Measurements from ENCODE around the gene ART5. TPM values are rescaled to one million over a fixed set of nuclear protein-coding genes. Genes with fewer than 3 reads are reported as not detected.

ART5 gene, protein sequence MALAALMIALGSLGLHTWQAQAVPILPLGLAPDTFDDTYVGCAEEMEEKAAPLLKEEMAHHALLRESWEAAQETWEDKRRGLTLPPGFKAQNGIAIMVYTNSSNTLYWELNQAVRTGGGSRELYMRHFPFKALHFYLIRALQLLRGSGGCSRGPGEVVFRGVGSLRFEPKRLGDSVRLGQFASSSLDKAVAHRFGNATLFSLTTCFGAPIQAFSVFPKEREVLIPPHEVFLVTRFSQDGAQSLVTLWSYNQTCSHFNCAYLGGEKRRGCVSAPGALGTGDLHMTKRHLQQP
- not detected for total RNA-seq (2013)
- not detected for polyA plus RNA-seq
- polyA minus RNA-seq = not detected in 2 replicates
- 0 to 0.60 (median 0.12) reads per million in 11 experiments for total RNA-seq

DNA sequence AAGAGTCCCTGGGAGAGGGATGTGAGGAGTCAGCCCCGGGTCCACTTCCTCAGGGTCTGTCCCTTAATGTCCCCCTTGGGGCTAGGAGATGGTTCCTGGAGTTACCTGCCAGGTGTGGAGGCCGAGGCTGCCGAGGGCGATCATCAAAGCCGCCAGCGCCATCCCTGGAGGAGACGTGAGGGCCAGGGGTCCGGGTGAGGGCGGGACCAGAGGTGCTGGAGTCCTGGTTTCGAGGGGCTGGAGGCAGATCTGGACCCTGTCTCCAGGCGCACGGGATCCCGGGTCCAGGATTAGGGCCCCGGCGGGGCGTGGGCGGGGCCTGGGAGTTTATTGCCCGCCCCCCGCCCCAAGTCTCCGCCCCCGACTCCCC is at the start of gene ART5:
TSS of gene ART5 (minus strand) at position 292 of the 370 bp plus-strand sequence. CDS start at position 162, 130 bp downstream.
- peaks cover 19 to 40% (median 30%) of the 10 kb centered on the region in 3 donors for H3K27me3 Mint-ChIP-seq (ENCODE audit: low read depth in 3 of 3)
- H3K4me3 Mint-ChIP-seq = peak within 1 kb of the TSS; percentile 80 to 93
- H2AFZ ChIP-seq (ENCODE audit: insufficient read depth, low read depth, low read length, poor library complexity, severe bottlenecking) = peak within 1 kb of the TSS; percentile 90
- no peak within 1 kb of the TSS for H3K27ac ChIP-seq (ENCODE audit: low read depth in 1 of 2, low read length in 2 of 2)
- no peaks in the 10 kb centered on the region for H3K79me2 ChIP-seq (ENCODE audit: insufficient read depth, low read length)
- 32% methylated on average over 18 of the region's 21 CpGs for WGBS (ENCODE audit: insufficient coverage)
- peaks cover 10 to 23% of the 10 kb centered on the region in 2 donors for H3K4me1 ChIP-seq (ENCODE audit: control insufficient read depth in 1 of 2, insufficient read depth in 2 of 2, low read length in 2 of 2)
- intact Hi-C loops (cut with micrococcal nuclease) = no loop called here
- H3K9ac ChIP-seq (ENCODE audit: insufficient read depth, low read length, poor library complexity, severe bottlenecking) = peak within 1 kb of the TSS; percentile 70
- H3K4me2 ChIP-seq (replicated peaks; ENCODE audit: extremely low read depth, low read length, poor library complexity, severe bottlenecking) = peak within 1 kb of the TSS; percentile 88
- H3K9me3 Mint-ChIP-seq = peaks cover 0 to 20% (median 9%) of the 10 kb centered on the region in 7 donors
- no peaks in the 10 kb centered on the region for H3K36me3 ChIP-seq (replicated peaks in 1 of 2; ENCODE audit: control insufficient read depth in 1 of 2, insufficient read depth in 2 of 2, low read length in 2 of 2)
- peaks cover 10 to 28% of the 10 kb centered on the region in 2 donors for H3K27me3 ChIP-seq (ENCODE audit: control insufficient read depth in 2 of 2, insufficient read depth in 2 of 2, low read length in 2 of 2)
- peak within 1 kb of the TSS in 4 of 7 donors; percentile 50 to 77 (median 61) for H3K27ac Mint-ChIP-seq
- peaks cover 6 to 10% of the 10 kb centered on the region in 2 donors for H3K9me3 ChIP-seq (replicated peaks in 1 of 2; ENCODE audit: control insufficient read depth in 1 of 2, insufficient read depth in 1 of 2, low read length in 2 of 2)
- peak within 1 kb of the TSS; percentile 45 to 75 (median 48) for H3K4me3 ChIP-seq (replicated peaks in 1 of 3; ENCODE audit: low read depth in 2 of 3, low read length in 3 of 3)
- no peak for DNase-seq
- TF ChIP-seq, protein P1, sequence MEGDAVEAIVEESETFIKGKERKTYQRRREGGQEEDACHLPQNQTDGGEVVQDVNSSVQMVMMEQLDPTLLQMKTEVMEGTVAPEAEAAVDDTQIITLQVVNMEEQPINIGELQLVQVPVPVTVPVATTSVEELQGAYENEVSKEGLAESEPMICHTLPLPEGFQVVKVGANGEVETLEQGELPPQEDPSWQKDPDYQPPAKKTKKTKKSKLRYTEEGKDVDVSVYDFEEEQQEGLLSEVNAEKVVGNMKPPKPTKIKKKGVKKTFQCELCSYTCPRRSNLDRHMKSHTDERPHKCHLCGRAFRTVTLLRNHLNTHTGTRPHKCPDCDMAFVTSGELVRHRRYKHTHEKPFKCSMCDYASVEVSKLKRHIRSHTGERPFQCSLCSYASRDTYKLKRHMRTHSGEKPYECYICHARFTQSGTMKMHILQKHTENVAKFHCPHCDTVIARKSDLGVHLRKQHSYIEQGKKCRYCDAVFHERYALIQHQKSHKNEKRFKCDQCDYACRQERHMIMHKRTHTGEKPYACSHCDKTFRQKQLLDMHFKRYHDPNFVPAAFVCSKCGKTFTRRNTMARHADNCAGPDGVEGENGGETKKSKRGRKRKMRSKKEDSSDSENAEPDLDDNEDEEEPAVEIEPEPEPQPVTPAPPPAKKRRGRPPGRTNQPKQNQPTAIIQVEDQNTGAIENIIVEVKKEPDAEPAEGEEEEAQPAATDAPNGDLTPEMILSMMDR (IDR thresholded peaks at IDR 0.05) = no peak
- H4K20me1 ChIP-seq (ENCODE audit: insufficient read depth, low read length) = no peaks in the 10 kb centered on the region
- H3K36me3 Mint-ChIP-seq = peaks cover 0 to 4% of the 10 kb centered on the region in 2 donors
- H3K4me1 Mint-ChIP-seq = peaks cover 27% of the 10 kb centered on the region

DNA sequence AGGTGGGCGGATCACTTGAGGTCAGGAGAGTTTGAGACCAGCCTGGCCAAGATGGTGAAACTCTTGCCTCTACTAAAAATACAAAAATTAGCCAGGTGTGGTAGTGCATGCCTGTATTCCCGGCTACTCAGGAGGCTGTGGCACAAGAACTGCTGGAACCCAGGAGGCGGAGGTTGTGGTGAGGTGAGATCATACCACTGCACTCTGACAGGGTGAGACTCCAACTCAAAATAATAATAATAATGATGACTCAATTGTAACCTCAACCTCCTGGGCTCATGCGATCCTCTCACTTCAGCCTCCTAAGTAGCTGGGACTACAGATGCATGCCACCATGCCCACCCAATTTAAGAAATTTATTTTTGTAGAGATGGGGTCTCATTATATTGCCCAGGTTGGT is 45.0 kb upstream of the ART5 start:
- no peak overlapping the region for H3K4me3 Mint-ChIP-seq
- no peak overlapping the region for H2AFZ ChIP-seq (ENCODE audit: insufficient read depth, low read depth, low read length, poor library complexity, severe bottlenecking)
- H3K27ac ChIP-seq (ENCODE audit: low read depth in 1 of 2, low read length in 2 of 2) = no peak overlapping the region
- H3K4me3 ChIP-seq (replicated peaks in 1 of 3; ENCODE audit: low read depth in 2 of 3, low read length in 3 of 3) = no peak overlapping the region
- TF ChIP-seq, protein P1 (IDR thresholded peaks at IDR 0.05) = no peak
- no peak overlapping the region for H3K27ac Mint-ChIP-seq
- no peaks in the 10 kb centered on the region for H3K4me1 Mint-ChIP-seq
- H3K9me3 ChIP-seq (replicated peaks in 1 of 2; ENCODE audit: control insufficient read depth in 1 of 2, insufficient read depth in 1 of 2, low read length in 2 of 2) = no peaks in the 10 kb centered on the region
- H3K36me3 ChIP-seq (replicated peaks in 1 of 2; ENCODE audit: control insufficient read depth in 1 of 2, insufficient read depth in 2 of 2, low read length in 2 of 2) = peaks cover 82 to 93% of the 10 kb centered on the region in 2 donors
- no peaks in the 10 kb centered on the region for H3K4me1 ChIP-seq (ENCODE audit: control insufficient read depth in 1 of 2, insufficient read depth in 2 of 2, low read length in 2 of 2)
- H3K79me2 ChIP-seq (ENCODE audit: insufficient read depth, low read length) = no peaks in the 10 kb centered on the region
- H3K9ac ChIP-seq (ENCODE audit: insufficient read depth, low read length, poor library complexity, severe bottlenecking) = no peak overlapping the region
- H4K20me1 ChIP-seq (ENCODE audit: insufficient read depth, low read length) = no peaks in the 10 kb centered on the region
- no peaks in the 10 kb centered on the region for H3K27me3 Mint-ChIP-seq (ENCODE audit: low read depth in 3 of 3)
- H3K4me2 ChIP-seq (replicated peaks; ENCODE audit: extremely low read depth, low read length, poor library complexity, severe bottlenecking) = no peak overlapping the region
- no peaks in the 10 kb centered on the region for H3K27me3 ChIP-seq (ENCODE audit: control insufficient read depth in 2 of 2, insufficient read depth in 2 of 2, low read length in 2 of 2)
- DNase-seq = no peak
- WGBS (ENCODE audit: insufficient coverage) = no CpG with 5 or more reads among the region's 4 CpGs
- intact Hi-C loops (cut with micrococcal nuclease) = no loop called here
- peaks cover 72 to 94% of the 10 kb centered on the region in 2 donors for H3K36me3 Mint-ChIP-seq
- no peaks in the 10 kb centered on the region for H3K9me3 Mint-ChIP-seq
